Activated naive CD4-positive, alpha-beta T cell treated with anti-CD3 and anti-CD28 coated beads, Interleukin-2, amount 50 U/mL, for 72 hours (primary cell): ENCODE results near the gene UCP2. TPM values are rescaled to one million over a fixed set of nuclear protein-coding genes. Genes with fewer than 3 reads are reported as not detected.
"Not testable (repeated sequence)": the region's sequence is repeated elsewhere in the genome, so short reads cannot be mapped to it uniquely, and the experiment has no call there.

Experiments used
- ATAC-seq, 2 donors: fragments of 150-1000 bp; cut with Tn5 transposase; 2 replicates each; pipeline ENCODE4 v1.10.0; 2021; ENCODE audit warnings: mild to moderate bottlenecking in 2 of 2, moderate library complexity in 2 of 2
- DNase-seq, 2 donors: peaks; one replicate each; pipeline ENCODE4 v3.0.0; 2021 to 2022; ENCODE audit warnings: low spot score in 2 of 2
- H3K27ac Mint-ChIP-seq, 2 donors: one replicate each; pipeline ENCODE4 v1.8.0; 2022; ENCODE audit warnings: mild to moderate bottlenecking in 2 of 2, mixed read lengths in 2 of 2
- H3K36me3 Mint-ChIP-seq, 2 donors: one replicate each; pipeline ENCODE4 v1.8.0; 2022; ENCODE audit warnings: mixed read lengths in 2 of 2
- H3K9me3 Mint-ChIP-seq, 2 donors: one replicate each; pipeline ENCODE4 v1.8.0; 2022; ENCODE audit warnings: mixed read lengths in 2 of 2
- total RNA-seq, 2 donors: library from RNA; stranded (reverse); gene quantifications; one replicate each; pipeline ENCODE4 v1.2.3, GENCODE V29; 2022

Gene UCP2
- total RNA-seq, 2 donors from 2014 or later, result 271 to 326 TPM

GRCh38 chr11:74001822-74002286, 19.2 kb upstream of the UCP2 start:
- H3K27ac Mint-ChIP-seq, result peak overlapping the region in 1 of 2 donors; percentile 72
- no peak for DNase-seq
- H3K36me3 Mint-ChIP-seq, result peaks cover 0 to 13% of the 10 kb centered on the region in 2 donors
- no peaks in the 10 kb centered on the region for H3K9me3 Mint-ChIP-seq
- ATAC-seq, result no peak

DNA sequence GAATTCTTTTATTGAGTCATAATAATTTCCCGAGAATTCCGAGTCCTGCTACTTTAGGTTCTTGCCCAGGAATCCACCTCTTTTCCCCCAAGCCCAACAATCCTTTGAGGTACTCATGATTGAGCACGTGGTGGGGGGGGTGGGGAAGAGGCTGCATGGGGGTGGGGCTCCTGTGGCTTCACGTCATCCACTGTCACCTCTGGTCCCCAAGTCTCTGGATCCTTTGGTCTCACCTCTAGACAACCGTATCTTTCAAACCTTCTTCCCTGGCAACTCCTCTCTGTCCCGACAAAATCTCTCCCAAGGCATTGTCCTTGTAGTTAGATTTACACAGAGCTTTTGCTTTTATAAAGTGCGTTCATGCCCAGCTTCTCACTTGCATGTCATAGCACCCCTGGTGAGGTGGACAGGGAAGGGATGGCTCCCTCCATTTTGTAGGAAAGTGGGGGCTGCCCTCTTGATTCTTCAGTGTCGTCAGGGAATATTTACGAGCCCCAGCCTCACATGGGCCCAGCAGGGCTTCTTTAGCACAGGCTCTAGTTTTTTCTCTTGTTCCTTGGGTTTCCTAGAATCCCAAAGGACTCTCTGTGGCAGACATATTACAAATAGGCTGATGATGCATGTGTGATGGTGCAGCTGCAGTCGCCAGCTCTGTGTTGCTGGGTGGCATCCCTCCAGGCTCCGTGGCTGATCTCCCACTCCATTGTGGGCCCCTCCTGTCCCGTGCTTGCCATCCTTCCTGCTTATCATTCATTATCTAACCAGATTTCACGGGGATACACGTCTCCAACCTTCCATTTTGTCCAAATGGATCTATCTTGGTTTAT, 17.9 kb upstream of the UCP2 start:
- peak overlapping the region; percentile 40 to 52 for H3K27ac Mint-ChIP-seq
- H3K36me3 Mint-ChIP-seq, result peaks cover 0 to 13% of the 10 kb centered on the region in 2 donors
- ATAC-seq, result no peak

DNA sequence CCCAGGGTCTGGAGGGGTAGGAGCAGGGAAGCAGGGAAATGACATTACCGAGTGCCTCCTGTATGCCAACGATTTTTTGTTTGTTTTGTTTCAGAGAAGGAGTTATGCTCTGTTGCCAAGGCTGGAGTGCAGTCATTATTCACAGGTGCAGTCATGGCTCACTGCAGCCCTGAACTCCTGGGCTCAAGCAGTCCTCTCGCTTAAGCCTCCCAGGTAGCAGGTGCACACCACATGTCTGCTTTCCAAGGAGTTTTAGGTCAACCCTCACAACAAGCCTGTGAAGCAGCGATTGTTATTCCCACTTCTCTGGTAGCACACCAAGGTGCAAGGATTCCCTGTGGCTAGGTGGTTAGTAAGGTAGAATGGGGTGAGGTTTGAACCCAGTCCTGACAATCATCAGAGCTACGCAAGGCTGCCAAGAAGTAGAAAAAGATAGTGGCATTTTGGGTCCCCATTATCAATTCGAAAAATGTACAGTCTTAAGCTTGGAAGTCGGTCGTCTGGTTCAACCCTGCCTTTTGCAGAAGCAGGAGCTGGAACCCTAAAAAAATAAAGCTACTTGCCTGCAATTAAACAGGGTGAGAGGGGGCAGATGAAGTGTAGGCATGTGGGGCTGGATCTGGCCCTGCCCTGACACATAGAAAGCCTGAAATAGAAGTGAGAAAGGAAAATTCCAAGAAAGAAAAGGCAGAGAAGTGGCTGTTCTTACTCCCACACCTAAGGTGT, 17.1 kb upstream of the UCP2 start:
- Mint-ChIP-seq H3K9me3 (no peaks in the 10 kb centered on the region), H3K36me3 (peaks cover 0 to 13% of the 10 kb centered on the region in 2 donors), H3K27ac (peak overlapping the region in 1 of 2 donors; percentile 40)
- ATAC-seq (no peak), DNase-seq (peak in 1 of 2 donors; percentile 20)

More for the DNA sequence above, 17.9 kb upstream of the UCP2 start:
- DNase-seq, result no peak
- no peaks in the 10 kb centered on the region for H3K9me3 Mint-ChIP-seq

GRCh38 chr11:73998846-73999575, 16.4 kb upstream of the UCP2 start:
- Mint-ChIP-seq H3K36me3 (peaks cover 0 to 13% of the 10 kb centered on the region in 2 donors), H3K9me3 (no peaks in the 10 kb centered on the region), H3K27ac (peak overlapping the region in 1 of 2 donors; percentile 99)
- DNase-seq (no peak), ATAC-seq (no peak)

DNA sequence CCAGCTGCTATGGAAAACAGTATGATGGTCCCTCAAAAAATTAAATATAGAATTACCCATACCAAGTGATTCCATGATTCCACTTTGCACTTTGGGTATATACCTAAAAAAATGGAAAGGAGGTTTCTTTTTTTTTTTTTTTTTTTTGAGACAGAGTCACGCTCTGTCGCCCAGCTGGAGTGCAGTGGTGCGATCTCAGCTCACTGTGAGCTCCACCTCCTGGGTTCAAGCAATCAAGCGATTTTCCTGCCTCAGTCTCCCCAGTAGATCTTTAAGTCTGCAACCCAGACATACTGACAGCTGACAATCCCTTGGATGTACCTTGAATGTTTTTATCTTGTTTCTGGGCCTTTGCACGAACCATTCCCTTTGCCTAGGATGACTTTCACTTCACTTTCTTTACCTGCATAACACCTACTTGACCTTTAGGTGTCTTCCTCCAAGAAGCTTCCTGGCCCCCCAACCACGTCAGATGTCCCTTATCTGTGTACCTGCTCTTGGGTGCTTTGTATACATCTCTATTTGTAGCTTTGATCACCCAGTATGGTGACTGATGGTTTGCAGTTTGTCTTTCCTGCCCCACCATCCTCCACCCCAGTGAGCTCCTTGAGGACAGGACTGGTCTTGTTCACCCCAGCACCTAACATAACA, 14.6 kb upstream of the UCP2 start:
- no peak for ATAC-seq
- Mint-ChIP-seq H3K27ac (peak overlapping the region; percentile 62 to 99), H3K36me3 (peaks cover 0 to 2% of the 10 kb centered on the region in 2 donors), H3K9me3 (no peaks in the 10 kb centered on the region)
- no peak for DNase-seq

DNA sequence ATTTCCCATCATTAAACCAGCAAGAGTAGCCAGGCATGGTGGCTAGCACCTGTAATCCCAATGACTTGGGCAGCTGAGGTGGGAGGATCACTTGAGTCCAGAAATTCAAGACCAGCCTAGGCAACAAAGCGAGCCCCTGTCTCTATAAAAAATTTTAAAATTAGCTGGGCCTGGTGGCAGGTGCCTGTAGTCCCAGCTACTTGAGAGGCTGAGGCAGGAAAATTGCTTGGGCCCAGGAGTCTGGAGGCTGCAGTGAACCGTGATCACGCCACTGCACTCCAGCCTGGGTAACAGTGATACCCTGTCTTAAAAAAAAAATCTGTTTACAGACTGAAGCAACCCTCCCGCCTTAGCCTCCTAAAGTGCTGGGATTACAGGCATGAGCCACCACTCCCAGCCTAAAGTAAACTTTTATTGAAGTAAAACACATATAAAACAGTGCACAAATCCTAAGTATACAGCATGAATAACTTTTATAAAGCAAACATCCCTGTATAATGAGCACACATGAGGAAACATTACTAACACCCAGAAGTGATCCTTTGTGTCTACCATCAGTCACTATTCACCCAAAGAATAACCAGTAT, 13.6 kb upstream of the UCP2 start:
- no peaks in the 10 kb centered on the region for H3K36me3 Mint-ChIP-seq
- peak overlapping the region; percentile 94 to 99 for H3K27ac Mint-ChIP-seq
- ATAC-seq (peak in 1 of 2 donors; percentile 2), DNase-seq (no peak)
- no peaks in the 10 kb centered on the region for H3K9me3 Mint-ChIP-seq

GRCh38 chr11:73995731-73996130, 13.1 kb upstream of the UCP2 start:
- no peaks in the 10 kb centered on the region for H3K9me3 Mint-ChIP-seq
- no peaks in the 10 kb centered on the region for H3K36me3 Mint-ChIP-seq
- no peak for DNase-seq
- peak overlapping the region; percentile 94 to 99 for H3K27ac Mint-ChIP-seq
- ATAC-seq, result peak; percentile 78 to 86

GRCh38 chr11:73995247-73995646, 12.6 kb upstream of the UCP2 start:
- H3K36me3 Mint-ChIP-seq, result no peaks in the 10 kb centered on the region
- H3K9me3 Mint-ChIP-seq, result no peaks in the 10 kb centered on the region
- ATAC-seq (peak; percentile 82 to 87), DNase-seq (no peak)
- H3K27ac Mint-ChIP-seq, result peak overlapping the region; percentile 94 to 99

DNA sequence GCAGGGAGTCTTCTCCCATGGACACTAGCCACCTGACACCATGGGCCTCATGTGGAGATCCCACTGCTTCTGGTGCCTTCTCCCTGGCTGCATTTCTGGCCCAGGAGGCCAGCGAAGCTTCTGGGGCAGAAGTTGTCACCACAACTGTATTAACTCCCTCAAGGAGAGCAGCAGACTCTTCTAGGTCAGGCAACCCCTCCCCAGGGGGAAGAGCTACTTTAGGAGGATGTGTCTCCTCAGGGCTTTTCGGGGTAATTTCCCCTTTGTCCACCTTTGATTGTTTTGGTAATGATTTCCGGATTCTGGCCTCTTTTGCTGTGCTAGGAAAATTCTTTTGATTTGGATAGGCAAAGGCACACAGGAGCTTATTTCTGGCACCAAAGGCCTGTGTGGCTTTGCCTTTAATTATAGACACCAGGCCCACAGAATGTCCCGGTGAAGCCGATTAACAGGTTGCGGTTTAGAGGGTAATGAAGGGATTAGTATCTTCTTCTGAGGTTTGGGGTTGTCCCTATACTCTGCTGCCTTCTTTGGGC, 8.9 kb upstream of the UCP2 start:
- ATAC-seq (no peak), DNase-seq (no peak)
- H3K27ac Mint-ChIP-seq, result peak overlapping the region in 1 of 2 donors; percentile 99
- H3K9me3 Mint-ChIP-seq, result no peaks in the 10 kb centered on the region
- H3K36me3 Mint-ChIP-seq, result no peaks in the 10 kb centered on the region

DNA sequence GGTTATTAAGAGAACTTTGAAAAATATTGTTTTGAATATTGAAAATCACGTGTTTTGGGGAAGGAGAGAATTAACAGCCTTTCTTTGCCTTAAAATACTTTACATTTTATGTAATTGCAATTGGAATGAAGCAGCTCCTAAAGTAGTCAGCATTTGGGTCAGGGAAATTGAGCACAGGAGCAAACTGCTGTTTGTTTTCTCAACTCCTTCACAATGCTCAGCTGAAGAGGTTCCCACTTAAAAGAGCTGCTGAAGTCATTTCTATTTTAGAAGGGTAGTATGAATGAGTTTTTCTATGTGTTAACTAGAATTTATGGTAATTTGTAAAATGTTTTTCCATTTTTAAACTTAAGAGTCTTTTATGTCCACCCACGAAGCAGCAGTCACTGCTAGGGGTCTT, 8.1 kb upstream of the UCP2 start:
- DNase-seq (no peak), ATAC-seq (no peak)
- peak overlapping the region in 1 of 2 donors; percentile 99 for H3K27ac Mint-ChIP-seq
- H3K36me3 Mint-ChIP-seq, result no peaks in the 10 kb centered on the region
- H3K9me3 Mint-ChIP-seq, result no peaks in the 10 kb centered on the region

DNA sequence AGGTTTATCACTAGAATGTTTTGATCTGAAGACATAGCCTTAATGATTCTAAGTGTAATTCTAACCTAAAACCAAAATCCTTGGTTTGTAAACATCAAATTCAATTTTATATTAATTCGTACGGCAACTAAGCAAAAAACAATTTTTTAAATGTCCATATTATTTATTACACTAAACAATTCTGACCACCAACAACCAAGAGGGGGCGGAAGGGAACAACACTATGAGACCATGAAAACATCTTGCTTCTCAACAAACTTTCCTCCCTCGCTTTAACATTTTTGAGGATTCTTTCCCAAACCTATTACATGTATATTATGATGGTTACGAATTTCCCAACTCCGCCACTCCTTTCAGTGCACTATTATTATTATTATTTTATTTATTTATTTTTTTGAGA, 6.5 kb upstream of the UCP2 start:
- DNase-seq (no peak), ATAC-seq (no peak)
- Mint-ChIP-seq H3K9me3 (no peaks in the 10 kb centered on the region), H3K36me3 (no peaks in the 10 kb centered on the region), H3K27ac (no peak overlapping the region)

- no peaks in the 10 kb centered on the region for H3K9me3 Mint-ChIP-seq
- peaks cover 5 to 7% of the 10 kb centered on the region in 2 donors for H3K36me3 Mint-ChIP-seq
- DNase-seq (no peak), ATAC-seq (no peak)
- no peak overlapping the region for H3K27ac Mint-ChIP-seq
Measured at GRCh38 chr11:73988227-73988626, 5.6 kb upstream of the UCP2 start.

DNA sequence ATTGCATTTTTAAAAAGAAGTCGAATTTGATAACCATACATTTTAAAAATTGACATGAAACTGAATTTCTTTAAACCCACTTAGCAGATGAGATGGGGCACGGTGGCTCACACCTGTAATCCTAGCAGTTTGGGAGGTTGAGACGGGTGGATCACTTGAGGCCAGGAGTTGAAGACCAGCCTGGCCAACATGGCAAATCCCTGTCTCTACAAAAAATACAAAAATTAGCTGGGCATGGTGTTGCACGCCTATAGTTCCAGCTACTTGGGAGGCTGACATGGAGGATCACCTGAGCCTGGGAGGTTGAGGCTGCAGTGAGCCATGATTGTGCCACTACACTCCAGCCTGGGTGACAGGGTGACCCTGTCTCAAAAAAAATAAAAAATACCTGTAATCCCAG, 3.0 kb upstream of the UCP2 start:
- Mint-ChIP-seq H3K27ac (peak overlapping the region; percentile 88 to 100), H3K36me3 (peaks cover 31% of the 10 kb centered on the region in 2 donors)
- not testable (repeated sequence) for H3K9me3 Mint-ChIP-seq, DNase-seq, ATAC-seq

GRCh38 chr11:73983741-73984538, 1.3 kb upstream of the UCP2 start:
- Mint-ChIP-seq H3K36me3 (peaks cover 43 to 47% of the 10 kb centered on the region in 2 donors), H3K9me3 (no peaks in the 10 kb centered on the region), H3K27ac (peak overlapping the region; percentile 100)
- ATAC-seq, result no peak
- no peak for DNase-seq
